RWPE2 (cell line): ENCODE results near the gene ANKRD13A.

ENCODE experiments used
- ATAC-seq: fragments of 200-7000 bp; cut with Tn5 transposase; 3 replicates; pipeline ENCODE4 v1.9.1; 2021; ENCODE audit warnings: low read depth
- DNase-seq: peaks from one replicate; pipeline ENCODE4 v3.0.0-alpha.2; 2020; ENCODE audit warnings: low spot score
- H3K27ac ChIP-seq: fragments of 450-650 bp; 2 replicates; pipeline ENCODE4 v1.5.1; 2017; ENCODE audit warnings: mild to moderate bottlenecking; ENCODE audit not compliant: poor library complexity, severe bottlenecking
- H3K27me3 ChIP-seq: fragments of 250-450 bp; sonication (Bioruptor Pico); 2 replicates; pipeline ENCODE4 v1.5.1; 2021; ENCODE audit warnings: mild to moderate bottlenecking, moderate library complexity; ENCODE audit not compliant: insufficient read depth, poor library complexity, severe bottlenecking
- H3K36me3 ChIP-seq: fragments of 250-450 bp; sonication (Bioruptor Pico); 2 replicates; pipeline ENCODE4 v1.5.1; 2020; ENCODE audit warnings: low read depth, mild to moderate bottlenecking, moderate library complexity
- H3K4me1 ChIP-seq: fragments of 250-450 bp; sonication (Bioruptor Pico); 2 replicates; pipeline ENCODE4 v1.5.1; 2021; ENCODE audit warnings: mild to moderate bottlenecking, moderate library complexity; ENCODE audit not compliant: insufficient read depth, poor library complexity, severe bottlenecking
- H3K4me3 ChIP-seq: fragments of 250-450 bp; sonication (Bioruptor Pico); 2 replicates; pipeline ENCODE4 v1.5.1; 2021; ENCODE audit warnings: mild to moderate bottlenecking, moderate library complexity; ENCODE audit not compliant: severe bottlenecking
- H3K9me3 ChIP-seq: fragments of 250-450 bp; sonication (Bioruptor Pico); 2 replicates; pipeline ENCODE4 v1.5.1; 2021; ENCODE audit warnings: mild to moderate bottlenecking, moderate library complexity; ENCODE audit not compliant: severe bottlenecking
- TF ChIP-seq, protein P1 (sequence below): fragments of 450-650 bp; IDR thresholded peaks from one replicate; pipeline ENCODE4 v1.5.1; 2017; ENCODE audit warnings: mild to moderate bottlenecking, moderate library complexity; ENCODE audit not compliant: poor library complexity, severe bottlenecking

Gene ANKRD13A

DNA sequence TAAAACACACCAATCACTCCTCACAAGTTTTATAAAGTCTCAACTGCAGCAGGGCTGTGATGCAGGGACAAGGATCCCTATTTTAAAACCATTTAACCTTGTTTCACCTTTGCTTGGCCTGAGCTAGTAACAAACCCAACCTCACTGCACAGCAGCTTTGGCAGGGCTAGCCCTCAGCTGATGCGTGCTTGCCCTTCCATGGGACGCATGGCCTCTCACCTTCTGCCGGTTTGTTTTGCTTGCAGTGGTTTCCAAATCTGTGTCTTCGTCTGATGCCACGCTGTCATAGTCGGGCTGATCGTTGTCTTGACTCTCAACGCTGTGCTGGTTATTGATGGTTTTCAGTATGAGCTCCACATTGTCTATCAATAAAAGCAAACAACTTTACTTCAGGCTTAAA is 46.4 kb upstream of the ANKRD13A start:
- ATAC-seq (no peak), DNase-seq (no peak)
- TF ChIP-seq, protein P1, sequence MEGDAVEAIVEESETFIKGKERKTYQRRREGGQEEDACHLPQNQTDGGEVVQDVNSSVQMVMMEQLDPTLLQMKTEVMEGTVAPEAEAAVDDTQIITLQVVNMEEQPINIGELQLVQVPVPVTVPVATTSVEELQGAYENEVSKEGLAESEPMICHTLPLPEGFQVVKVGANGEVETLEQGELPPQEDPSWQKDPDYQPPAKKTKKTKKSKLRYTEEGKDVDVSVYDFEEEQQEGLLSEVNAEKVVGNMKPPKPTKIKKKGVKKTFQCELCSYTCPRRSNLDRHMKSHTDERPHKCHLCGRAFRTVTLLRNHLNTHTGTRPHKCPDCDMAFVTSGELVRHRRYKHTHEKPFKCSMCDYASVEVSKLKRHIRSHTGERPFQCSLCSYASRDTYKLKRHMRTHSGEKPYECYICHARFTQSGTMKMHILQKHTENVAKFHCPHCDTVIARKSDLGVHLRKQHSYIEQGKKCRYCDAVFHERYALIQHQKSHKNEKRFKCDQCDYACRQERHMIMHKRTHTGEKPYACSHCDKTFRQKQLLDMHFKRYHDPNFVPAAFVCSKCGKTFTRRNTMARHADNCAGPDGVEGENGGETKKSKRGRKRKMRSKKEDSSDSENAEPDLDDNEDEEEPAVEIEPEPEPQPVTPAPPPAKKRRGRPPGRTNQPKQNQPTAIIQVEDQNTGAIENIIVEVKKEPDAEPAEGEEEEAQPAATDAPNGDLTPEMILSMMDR: no peak
- Histone ChIP-seq H3K27ac (peak overlapping the region; percentile 62), H3K27me3 (no peaks in the 10 kb centered on the region), H3K36me3 (peaks cover 56% of the 10 kb centered on the region), H3K9me3 (no peaks in the 10 kb centered on the region), H3K4me3 (no peak overlapping the region), H3K4me1 (peaks cover 6% of the 10 kb centered on the region)

DNA sequence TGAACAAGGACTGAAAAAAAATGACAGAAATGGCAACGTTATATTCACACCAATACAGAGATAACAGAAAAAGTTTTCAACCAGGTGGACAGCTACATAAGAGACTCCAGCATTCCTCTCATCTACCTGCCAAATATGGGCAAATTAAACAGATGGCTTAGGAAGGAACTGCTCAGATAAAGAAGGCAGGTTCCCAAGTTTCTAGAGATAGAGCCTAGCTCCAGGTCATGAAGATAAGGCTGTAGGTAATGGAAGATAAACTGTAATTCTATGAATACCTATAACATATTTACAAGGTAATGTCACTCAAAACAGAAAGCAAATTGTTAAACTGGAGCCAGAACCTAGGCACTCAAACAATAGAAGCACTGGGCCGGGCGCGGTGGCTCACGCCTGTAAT is 45.6 kb upstream of the ANKRD13A start:
- peaks cover 54% of the 10 kb centered on the region for H3K36me3 ChIP-seq
- no peak overlapping the region for H3K4me3 ChIP-seq
- no peak for ATAC-seq
- no peaks in the 10 kb centered on the region for H3K27me3 ChIP-seq
- TF ChIP-seq, protein P1: no peak
- no peak for DNase-seq
- H3K27ac ChIP-seq: no peak overlapping the region
- no peaks in the 10 kb centered on the region for H3K9me3 ChIP-seq
- H3K4me1 ChIP-seq: peaks cover 6% of the 10 kb centered on the region

DNA sequence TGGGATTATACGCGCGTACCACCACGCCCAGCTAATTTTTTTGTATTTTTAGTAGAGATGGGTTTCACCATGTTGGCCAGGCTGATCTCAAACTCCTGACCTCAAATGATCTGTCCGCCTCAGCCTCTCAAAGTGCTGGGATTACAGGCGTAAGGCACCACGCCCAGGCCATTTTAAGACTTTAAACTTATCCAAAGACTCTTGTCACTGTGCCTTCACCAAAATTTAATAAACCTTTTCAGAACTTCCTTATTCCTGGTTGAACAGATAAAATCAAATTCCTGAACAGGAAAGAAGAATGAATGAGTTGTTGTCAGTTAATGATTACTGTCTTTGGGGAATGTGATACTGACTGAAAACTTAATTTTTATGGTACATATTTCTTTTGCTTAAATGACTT is 40.9 kb upstream of the ANKRD13A start:
- Histone ChIP-seq H3K4me1 (no peaks in the 10 kb centered on the region), H3K9me3 (no peaks in the 10 kb centered on the region), H3K4me3 (no peak overlapping the region), H3K36me3 (peaks cover 48% of the 10 kb centered on the region), H3K27ac (no peak overlapping the region), H3K27me3 (no peaks in the 10 kb centered on the region)
- TF ChIP-seq, protein P1: no peak
- no peak for ATAC-seq
- DNase-seq: no peak

DNA sequence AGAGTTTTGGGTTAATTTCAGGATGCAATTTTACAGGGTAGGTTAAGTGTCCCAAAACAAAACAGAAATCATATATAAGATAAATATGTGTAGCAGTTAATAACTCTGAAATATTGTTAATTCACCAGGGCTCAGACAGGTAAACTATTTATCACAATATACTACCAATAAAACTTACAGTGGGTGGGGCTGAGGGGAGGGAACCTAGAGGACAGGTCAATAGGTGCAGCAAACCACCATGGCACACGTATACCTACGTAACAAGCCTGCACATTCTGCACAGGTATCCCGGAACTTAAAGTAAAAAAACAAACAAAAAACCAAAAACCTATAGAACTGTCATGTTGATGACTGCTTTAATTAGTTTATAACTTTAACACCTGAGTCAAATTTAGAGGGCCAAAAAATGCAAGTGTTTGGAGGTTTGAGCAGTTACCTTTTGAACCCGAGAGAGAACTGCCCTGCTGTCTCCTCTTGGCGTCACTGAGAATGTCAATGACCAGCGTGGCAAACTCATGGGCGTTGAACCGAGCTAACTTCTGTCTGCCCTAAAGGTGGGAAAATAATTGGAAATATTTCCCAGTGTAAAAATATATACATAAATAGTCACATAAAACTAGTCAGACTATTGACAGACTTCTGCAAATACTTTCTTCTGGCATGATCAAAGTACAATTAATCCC is 39.7 kb upstream of the ANKRD13A start:
- no peak for ATAC-seq
- Histone ChIP-seq H3K4me3 (no peak overlapping the region), H3K4me1 (no peaks in the 10 kb centered on the region), H3K9me3 (no peaks in the 10 kb centered on the region), H3K27ac (no peak overlapping the region), H3K36me3 (peaks cover 53% of the 10 kb centered on the region), H3K27me3 (no peaks in the 10 kb centered on the region)
- TF ChIP-seq, protein P1: no peak
- no peak for DNase-seq

DNA sequence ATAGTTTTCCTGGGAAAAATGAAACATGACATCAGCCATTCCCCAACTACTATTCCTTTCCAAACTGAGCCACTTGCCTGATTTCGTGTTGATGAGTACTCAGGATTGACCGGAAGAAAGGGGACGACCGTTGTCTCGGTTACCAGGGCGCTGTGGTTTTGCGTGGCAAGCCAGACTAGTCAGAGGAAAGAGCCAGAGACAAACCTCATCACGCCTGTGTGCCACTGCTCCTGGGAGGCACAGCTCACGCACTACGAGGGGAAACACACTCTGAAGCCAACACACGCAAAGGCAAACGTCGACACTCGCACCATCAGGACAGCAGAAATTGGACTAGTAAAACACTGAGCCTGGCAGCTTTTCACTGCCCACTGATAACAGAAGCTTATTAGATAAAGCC is 38.0 kb upstream of the ANKRD13A start:
- DNase-seq (no peak), ATAC-seq (no peak)
- no peak overlapping the region for H3K4me3 ChIP-seq
- peaks cover 63% of the 10 kb centered on the region for H3K36me3 ChIP-seq
- no peaks in the 10 kb centered on the region for H3K27me3 ChIP-seq
- TF ChIP-seq, protein P1: no peak
- no peak overlapping the region for H3K27ac ChIP-seq
- H3K4me1 ChIP-seq: no peaks in the 10 kb centered on the region
- H3K9me3 ChIP-seq: no peaks in the 10 kb centered on the region
